HL-60/S4 treated with retinoic acid at 250 ng/mL for 4 days and 3 days (cell line): ENCODE results near the gene ZNF235.
"Not testable (repeated sequence)": the region's sequence is repeated elsewhere in the genome, so short reads cannot be mapped to it uniquely, and the experiment has no call there.

Source experiments
- in situ Hi-C: fragments of 300-500 bp; cut with MboI; formaldehyde crosslinking; loops from 2 replicates; pipeline ENCODE4 v1.7.0; 2022; ENCODE audit warnings: low sequenced_read_pairs

Gene ZNF235

GRCh38 chr19:44304659-44305193, at the start of gene ZNF235:
TSS of gene ZNF235 (minus strand) at chr19:44305025. CDS start at chr19:44303404, 1,621 bp downstream.
- in situ Hi-C loops: no loop called here

GRCh38 chr19:44346556-44346955, 41.7 kb upstream of the ZNF235 start:
- in situ Hi-C loops: no loop called here

- in situ Hi-C loops: no loop called here
Observed at GRCh38 chr19:44345959-44346358, 41.1 kb upstream of the ZNF235 start.

GRCh38 chr19:44344255-44344654, 39.4 kb upstream of the ZNF235 start:
- in situ Hi-C loops: no loop called here

GRCh38 chr19:44341794-44342193, 37.0 kb upstream of the ZNF235 start:
- in situ Hi-C loops: no loop called here

GRCh38 chr19:44334639-44335038, 29.8 kb upstream of the ZNF235 start:
- in situ Hi-C loops: not testable (repeated sequence)

GRCh38 chr19:44332145-44332544, 27.3 kb upstream of the ZNF235 start:
- in situ Hi-C loops: no loop called here

GRCh38 chr19:44315883-44316282, 11.1 kb upstream of the ZNF235 start:
- in situ Hi-C loops: no loop called here

- in situ Hi-C loops: no loop called here
Observed at GRCh38 chr19:44313231-44313630, 8.4 kb upstream of the ZNF235 start.

GRCh38 chr19:44308011-44308410, 3.2 kb upstream of the ZNF235 start:
- in situ Hi-C loops: no loop called here

GRCh38 chr19:44306283-44306682, 1.5 kb upstream of the ZNF235 start:
- in situ Hi-C loops: no loop called here

- in situ Hi-C loops: no loop called here
Observed at GRCh38 chr19:44305457-44305856, 632 bp upstream of the ZNF235 start.

- in situ Hi-C loops: no loop called here
Observed at GRCh38 chr19:44303976-44304568, 753 bp downstream of the ZNF235 start.

- in situ Hi-C loops: no loop called here
Observed at GRCh38 chr19:44303320-44303719, 1.5 kb downstream of the ZNF235 start.

GRCh38 chr19:44284968-44285367, 19.9 kb downstream of the ZNF235 start:
- in situ Hi-C loops: no loop called here

- in situ Hi-C loops: no loop called here
Observed at GRCh38 chr19:44282846-44283245, 22.0 kb downstream of the ZNF235 start.

- in situ Hi-C loops: no loop called here
Observed at GRCh38 chr19:44280916-44281315, 23.9 kb downstream of the ZNF235 start.

- in situ Hi-C loops: no loop called here
Observed at GRCh38 chr19:44278181-44278690, 26.6 kb downstream of the ZNF235 start.

GRCh38 chr19:44277331-44277730, 27.5 kb downstream of the ZNF235 start:
- in situ Hi-C loops: no loop called here

- in situ Hi-C loops: no loop called here
Observed at GRCh38 chr19:44260695-44261446, 44.0 kb downstream of the ZNF235 start.

GRCh38 chr19:44260343-44260681, 44.5 kb downstream of the ZNF235 start:
- in situ Hi-C loops: no loop called here

GRCh38 chr19:44258835-44259413, 45.9 kb downstream of the ZNF235 start:
- in situ Hi-C loops: no loop called here
